HUDEP-2 (cell line): Measurements from ENCODE around the gene TNPO3.

Source experiments
- DNase-seq, 76 experiments: peaks; one replicate each; lab custom pipeline; 2025; ENCODE audit not compliant: unreplicated experiment in 76 of 76; lab: John Stamatoyannopoulos, UW

Gene TNPO3

GRCh38 chr7:128911423-128912031 lies 143.4 kb downstream of the TNPO3 start:
- no peak for DNase-seq

- no peak for DNase-seq
These were observed 144.4 kb downstream of the TNPO3 start, which contains the start of gene KCP for GRCh38 chr7:128910569-128910945. Gene KCP, minus strand, starts transcription at chr7:128910709. Its CDS starts 33 bp downstream, at chr7:128910676.

GRCh38 chr7:128909625-128910568 lies 145.0 kb downstream of the TNPO3 start:
- no peak for DNase-seq

- DNase-seq: no peak
These were observed 145.9 kb downstream of the TNPO3 start for GRCh38 chr7:128908750-128909624.

- no peak for DNase-seq
These were observed 147.9 kb downstream of the TNPO3 start for GRCh38 chr7:128906766-128907559.

GRCh38 chr7:128906001-128906765 lies 148.7 kb downstream of the TNPO3 start:
- no peak for DNase-seq

- DNase-seq: peak in 20 of 76 experiments; percentile 2 to 53 (median 28)
These were observed 150.3 kb downstream of the TNPO3 start for GRCh38 chr7:128904381-128905197.
